HL-60/S4 (cell line): ENCODE measurements around the gene TOMM70.
"Not testable (repeated sequence)": the region's sequence is repeated elsewhere in the genome, so short reads cannot be mapped to it uniquely, and the experiment has no call there.

Experiments used
- in situ Hi-C: fragments of 300-500 bp; cut with MboI; formaldehyde crosslinking; loops from 2 replicates; pipeline ENCODE4 v1.14.3; 2022; ENCODE audit warnings: low sequenced_read_pairs

The TOMM70 gene

DNA sequence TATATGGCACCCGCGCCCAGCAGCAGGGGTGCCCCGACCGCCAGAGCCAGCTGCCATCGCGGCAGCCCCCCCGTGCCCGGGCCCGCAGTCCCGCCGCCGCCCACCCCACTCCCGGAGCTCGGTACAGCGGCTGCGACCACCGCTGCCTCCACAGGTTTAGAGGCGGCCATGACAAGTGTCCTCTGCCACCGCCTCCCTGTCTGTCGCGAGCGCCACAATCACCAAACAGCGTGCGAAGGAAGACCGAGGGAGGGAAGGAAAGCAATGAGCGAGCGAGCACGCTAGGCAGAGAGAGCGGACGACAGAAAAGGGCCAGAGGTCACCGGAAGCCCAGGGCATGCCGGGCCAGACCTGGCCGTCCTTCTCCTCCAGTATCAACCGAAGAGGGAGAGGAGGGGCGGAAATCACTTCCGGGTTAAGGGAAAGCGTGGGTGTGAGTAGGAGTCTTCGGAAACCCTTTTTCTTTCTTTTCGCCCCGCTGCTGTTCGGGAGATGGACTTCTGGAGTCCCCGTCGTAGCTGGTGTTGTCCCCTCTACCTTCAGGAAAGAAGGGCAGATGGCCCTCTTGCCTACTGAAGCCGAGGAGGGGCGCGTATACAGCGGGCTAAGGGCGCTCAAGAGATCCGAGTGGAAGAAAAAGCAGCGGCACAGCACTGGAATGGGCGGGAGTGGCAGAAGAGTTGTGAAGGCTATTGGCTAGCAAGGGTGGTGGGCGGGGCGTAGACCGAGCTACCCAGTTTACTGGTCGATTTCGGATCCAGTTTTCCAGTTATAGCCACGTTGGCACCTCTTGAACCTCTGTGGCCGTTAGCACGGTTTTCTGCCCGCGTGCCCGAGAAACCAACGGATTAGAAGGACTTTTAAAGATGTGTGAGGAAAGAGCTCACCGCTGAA lies at the start of gene TOMM70, which contains the start of gene LNP1:
TSS of gene TOMM70 (minus strand) at position 310 of the 894 bp plus-strand sequence. CDS start at position 170, 140 bp downstream.
TSS of gene LNP1 (plus strand) at position 760 of the 894 bp plus-strand sequence. CDS start 28,191 bp downstream, outside the sequence.
- in situ Hi-C loops = no loop called here

DNA sequence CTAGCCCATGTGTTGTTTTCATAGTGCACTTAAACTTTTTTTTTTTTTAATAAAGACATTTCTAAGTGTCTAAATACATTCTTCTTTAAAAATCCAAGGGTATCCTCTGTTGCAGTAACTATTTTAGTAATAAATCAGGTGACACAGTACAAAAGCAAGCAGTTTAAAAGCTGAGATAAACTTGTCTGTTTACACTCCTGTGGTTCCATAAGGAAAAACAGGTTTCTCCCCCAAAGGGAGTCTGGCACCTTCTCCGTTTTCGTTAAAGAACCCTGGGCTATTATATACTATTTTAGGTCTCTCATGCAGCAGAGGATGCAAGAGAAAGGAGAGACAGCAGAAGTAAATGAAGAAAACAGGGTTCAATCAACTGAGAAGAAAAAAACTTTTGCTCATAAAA lies 48.3 kb upstream of the TOMM70 start:
- in situ Hi-C loops = no loop called here

DNA sequence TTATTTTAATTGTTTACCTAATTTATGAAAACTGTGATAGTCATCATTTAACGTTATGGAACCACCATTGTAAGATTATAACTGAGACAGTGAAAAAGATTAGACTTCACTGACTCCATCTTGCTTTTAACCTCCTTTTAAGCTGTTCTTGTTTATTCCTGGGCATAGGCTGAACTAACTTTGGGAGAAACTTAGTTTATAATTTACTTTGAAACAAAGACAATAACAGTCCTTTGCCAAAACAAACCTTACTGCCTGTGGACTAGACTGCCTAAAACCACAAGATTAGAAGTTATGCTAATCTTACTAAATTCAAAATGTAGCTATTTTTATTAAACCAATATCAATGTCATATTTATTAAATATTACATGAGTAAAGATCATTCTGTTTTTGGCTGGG lies 47.2 kb upstream of the TOMM70 start:
- in situ Hi-C loops = no loop called here

DNA sequence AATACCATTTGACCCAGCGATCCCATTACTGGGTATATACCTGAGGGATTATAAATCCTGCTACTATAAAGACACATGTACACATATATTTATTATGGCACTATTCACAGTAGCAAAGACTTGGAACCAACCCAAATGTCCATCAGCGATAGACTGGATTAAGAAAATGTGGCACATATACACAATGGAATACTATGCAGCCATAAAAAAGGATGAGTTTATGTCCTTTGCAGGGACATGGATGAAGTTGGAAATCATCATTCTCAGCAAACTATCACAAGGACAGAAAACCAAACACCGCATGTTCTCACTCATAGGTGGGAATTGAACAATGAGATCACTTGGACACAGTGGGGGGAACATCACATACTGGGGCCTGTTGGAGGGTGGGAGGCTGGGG lies 46.2 kb upstream of the TOMM70 start:
- in situ Hi-C loops = not testable (repeated sequence)

DNA sequence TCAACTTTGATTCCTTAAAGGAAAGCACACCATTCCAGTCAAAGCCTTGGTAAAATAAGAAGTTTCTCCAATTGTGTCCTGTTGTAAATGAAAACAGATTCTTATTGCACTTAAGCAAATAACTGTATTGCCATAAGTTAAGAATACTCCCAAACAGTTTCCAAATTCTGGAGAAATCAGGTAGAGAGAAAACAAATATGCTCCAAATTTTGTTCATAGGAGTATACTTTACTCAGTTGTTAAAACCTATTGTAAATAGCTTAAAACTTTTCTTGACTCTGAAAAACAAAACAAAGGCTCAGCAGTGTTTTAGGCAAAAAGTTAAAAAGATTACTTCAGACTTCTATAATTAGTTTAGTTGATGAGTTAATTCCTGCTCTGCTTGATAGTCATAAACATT lies 42.8 kb upstream of the TOMM70 start:
- in situ Hi-C loops = no loop called here

DNA sequence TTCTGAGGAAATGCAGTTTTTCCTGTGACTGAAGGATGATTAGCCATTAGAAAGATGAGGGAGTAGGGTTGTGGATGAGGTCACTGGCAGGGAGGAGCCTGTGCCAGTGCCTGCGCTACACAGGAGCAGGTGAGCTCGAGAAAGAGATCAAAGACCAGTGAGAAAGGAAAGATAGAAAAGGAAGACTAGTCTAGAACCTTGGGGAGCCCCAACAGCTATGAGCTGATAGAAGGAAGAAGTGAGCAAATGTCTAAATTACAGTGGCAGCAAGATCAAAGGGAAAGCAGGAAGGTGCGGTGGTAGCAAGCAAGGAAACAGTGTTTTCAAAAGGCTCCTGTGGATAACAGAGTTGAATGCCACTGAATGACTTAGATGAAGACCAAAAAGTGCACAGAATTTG lies 40.0 kb upstream of the TOMM70 start:
- in situ Hi-C loops = no loop called here

GRCh38 chr3:100438623-100438974 lies 37.7 kb upstream of the TOMM70 start:
- in situ Hi-C loops = no loop called here

- in situ Hi-C loops = no loop called here
Measured at GRCh38 chr3:100437721-100438622, 37.1 kb upstream of the TOMM70 start.

- in situ Hi-C loops = no loop called here
Measured at GRCh38 chr3:100436951-100437350, 36.1 kb upstream of the TOMM70 start.

GRCh38 chr3:100429187-100429716 lies 28.4 kb upstream of the TOMM70 start:
- in situ Hi-C loops = no loop called here

DNA sequence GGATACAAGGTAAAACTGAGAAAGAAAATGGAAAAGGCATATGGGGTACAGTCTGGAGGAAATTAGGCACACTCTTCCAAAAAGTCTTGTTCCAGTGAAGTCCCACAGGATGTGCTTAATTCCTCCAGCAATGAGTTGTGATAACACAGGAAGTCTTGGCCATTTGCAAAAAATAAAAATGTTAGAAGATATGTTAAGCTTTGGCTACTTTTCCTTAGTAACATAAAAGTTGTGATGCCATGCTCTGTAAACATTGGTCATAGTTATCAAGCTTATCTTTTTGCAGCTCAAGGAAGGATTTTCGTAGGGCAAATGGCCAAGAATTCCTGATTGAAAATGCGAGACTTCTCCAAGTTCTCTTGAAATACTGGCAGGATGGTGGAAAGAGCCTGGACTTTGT lies 26.8 kb upstream of the TOMM70 start:
- in situ Hi-C loops = no loop called here

- in situ Hi-C loops = no loop called here
Measured at GRCh38 chr3:100426067-100426682, 25.3 kb upstream of the TOMM70 start.

DNA sequence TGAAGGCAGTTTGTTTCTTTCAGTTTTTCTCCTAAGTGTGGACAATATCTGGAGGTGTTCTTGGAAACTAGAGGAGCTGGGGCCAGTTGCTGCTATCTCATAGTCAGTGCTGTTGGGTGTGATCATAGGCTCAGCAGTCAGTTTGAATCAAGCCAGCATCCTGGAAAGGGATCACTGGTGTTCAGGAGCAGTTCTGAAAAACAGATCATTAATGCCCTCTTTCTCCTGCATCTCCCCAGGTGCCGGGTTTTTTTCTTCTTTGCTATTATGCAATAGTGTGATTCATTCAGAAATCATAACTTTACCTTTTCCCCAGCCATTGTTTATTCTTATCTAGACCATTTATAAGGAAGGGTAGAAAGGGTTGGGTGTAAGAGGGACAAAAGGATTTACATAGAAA lies 24.4 kb upstream of the TOMM70 start:
- in situ Hi-C loops = no loop called here

DNA sequence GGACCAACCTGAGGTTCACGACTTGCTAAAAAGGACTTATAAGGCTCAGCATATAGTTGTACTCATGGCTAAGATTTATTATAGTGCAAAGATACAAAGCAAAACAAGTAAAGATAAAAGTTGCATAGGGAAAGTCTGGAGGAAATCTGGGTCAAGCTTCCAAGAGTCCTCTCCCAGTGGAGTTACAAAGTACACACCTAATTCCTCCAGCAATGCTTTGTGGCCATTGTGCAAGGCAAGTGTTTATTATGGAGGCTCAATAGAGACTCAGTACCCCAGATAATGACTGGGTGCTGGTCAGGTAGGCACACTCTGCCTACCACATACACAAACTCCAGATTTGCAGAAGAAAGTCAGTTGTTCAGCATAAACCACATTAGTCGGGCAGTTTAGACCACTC lies 23.4 kb upstream of the TOMM70 start:
- in situ Hi-C loops = no loop called here

- in situ Hi-C loops = no loop called here
Measured at GRCh38 chr3:100423611-100424010, 22.7 kb upstream of the TOMM70 start.

- in situ Hi-C loops = no loop called here
Measured at GRCh38 chr3:100420885-100421284, 20.0 kb upstream of the TOMM70 start.

DNA sequence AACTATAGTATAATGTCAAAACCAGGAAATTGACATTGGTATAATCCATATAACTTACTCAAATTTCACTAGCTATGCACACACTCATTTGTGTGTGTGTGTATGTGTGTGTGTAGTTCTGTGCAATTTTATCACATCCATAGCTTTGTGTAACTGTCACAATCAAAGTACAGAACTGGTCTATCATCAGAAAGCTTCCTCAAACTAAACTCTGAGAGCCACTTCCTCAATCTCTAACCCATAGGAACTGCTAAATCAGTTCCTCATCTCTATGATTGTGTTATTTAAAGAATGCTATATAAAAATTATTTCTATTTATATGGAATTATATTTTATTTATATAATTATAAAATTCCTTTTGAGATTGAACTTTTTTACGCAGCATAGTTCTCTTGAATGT lies 18.5 kb upstream of the TOMM70 start:
- in situ Hi-C loops = no loop called here

DNA sequence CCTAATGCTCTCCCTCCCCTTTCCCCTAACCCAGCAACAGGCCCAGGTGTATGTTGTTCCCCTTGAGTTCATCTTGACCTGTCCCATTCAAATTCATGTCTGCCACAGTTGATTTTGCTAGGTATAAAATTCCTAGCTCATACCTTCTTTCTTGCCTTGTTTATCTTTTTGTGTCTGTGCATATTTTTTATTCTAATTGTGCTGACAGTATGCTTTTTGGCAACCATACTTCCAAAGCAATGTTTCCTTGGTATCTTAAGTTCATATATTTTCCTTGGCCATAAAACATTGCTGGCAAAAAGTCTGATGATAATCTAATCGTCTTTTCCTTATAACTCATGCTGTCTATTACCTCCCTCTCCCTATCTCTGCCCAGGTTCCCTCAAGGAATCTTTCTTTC lies 16.0 kb upstream of the TOMM70 start:
- in situ Hi-C loops = no loop called here

DNA sequence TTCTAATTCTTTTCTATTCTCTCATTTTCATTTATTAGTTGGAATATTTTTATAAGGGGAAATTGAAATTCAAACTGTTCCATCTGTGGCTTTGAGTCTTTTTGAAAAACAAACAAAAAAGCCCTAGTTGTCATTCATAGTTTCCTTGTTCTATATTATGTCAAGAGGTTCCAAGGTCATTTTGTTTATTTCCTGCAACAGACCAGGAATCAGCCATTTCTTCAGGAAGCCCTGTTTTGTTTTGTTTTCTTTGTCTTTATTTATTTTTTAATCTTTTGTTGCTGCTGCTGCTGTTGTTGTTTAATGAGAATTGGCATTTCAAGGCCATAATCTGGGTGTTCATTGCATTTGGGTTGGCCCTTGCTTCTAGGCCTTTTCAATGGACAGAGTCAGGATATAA lies 15.3 kb upstream of the TOMM70 start:
- in situ Hi-C loops = no loop called here

- in situ Hi-C loops = no loop called here
Measured at GRCh38 chr3:100413613-100414012, 12.7 kb upstream of the TOMM70 start.
